ENCODE data around the gene S100A8. TPM values are rescaled to one million over a fixed set of nuclear protein-coding genes. Genes with fewer than 3 reads are reported as not detected.

The S100A8 gene
- total RNA-seq, 1 experiment from 2014 or later = 1.4 TPM

DNA sequence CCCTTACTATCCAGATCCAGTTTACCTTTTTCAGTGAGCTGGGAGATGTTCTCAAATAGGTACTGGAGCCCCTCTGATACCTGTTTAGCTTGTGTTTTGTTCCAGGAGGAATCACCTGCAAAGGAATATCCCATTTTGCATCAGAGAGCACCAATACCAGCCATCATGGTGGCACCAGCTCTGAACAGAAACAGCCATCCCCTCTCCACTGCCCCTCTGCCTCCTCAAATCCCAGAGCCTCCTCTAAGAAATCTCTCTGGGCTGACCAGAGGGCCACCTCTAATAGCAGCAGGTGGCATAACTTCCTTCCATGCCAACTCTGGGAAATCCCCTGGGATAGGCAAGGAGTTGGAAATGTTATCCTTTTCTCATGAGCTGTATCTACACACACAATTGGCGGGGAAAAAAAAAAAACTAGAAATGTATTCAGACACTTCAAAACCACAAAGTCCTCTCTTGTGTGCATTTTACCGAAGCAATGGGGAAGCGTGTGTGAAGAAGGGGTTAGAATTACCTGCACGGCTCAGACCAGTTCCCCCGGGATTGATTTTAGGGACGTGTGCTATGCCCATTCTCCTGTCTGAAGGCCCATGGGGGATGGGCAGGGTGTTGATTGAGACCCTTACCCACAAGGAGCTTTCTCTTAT is 44.7 kb downstream of the S100A8 start:
- Histone ChIP-seq H3K27ac (ENCODE audit: low read depth, low read length) (no peak overlapping the region), H3K79me2 (ENCODE audit: insufficient read depth, low read length) (no peaks in the 10 kb centered on the region), H3K9me3 (ENCODE audit: control insufficient read depth in 1 of 2, insufficient read depth in 1 of 2, low read depth in 1 of 2, low read length in 2 of 2) (no peaks in the 10 kb centered on the region), H3K36me3 (ENCODE audit: control insufficient read depth in 1 of 2, insufficient read depth in 2 of 2, low read length in 2 of 2) (no peaks in the 10 kb centered on the region), H3K4me3 (replicated peaks in 1 of 2; ENCODE audit: low read depth in 1 of 2, low read length in 2 of 2) (no peak overlapping the region), H2AFZ (ENCODE audit: low read depth, low read length, poor library complexity, severe bottlenecking) (no peak overlapping the region), H3K27me3 (ENCODE audit: insufficient read depth, low read length) (peaks cover 59% of the 10 kb centered on the region), H3K4me1 (ENCODE audit: control insufficient read depth in 1 of 2, insufficient read depth in 2 of 2, low read length in 2 of 2) (no peaks in the 10 kb centered on the region), H3K9ac (ENCODE audit: low read length) (no peak overlapping the region), H3K9me2 (ENCODE audit: insufficient read depth) (no peaks in the 10 kb centered on the region), H4K20me1 (ENCODE audit: insufficient read depth) (no peaks in the 10 kb centered on the region), H3K4me2 (ENCODE audit: low read length) (no peak overlapping the region)
- ChIA-PET CTCF (no interaction called here), POLR2A (no interaction called here), RAD21 (ENCODE audit: low non-redundant PET in 1 of 2, low total read pairs in 2 of 2, uncharacterized antibody in 2 of 2, unreplicated experiment in 2 of 2) (no interaction called here)
- no peak for ATAC-seq
- intact Hi-C loops (cut with micrococcal nuclease) = no loop called here
- TF ChIP-seq ELF1 (IDR thresholded peaks at IDR 0.05; ENCODE audit: borderline replicate concordance, low read depth) (no peak), RAD21 (IDR thresholded peaks at IDR 0.05; ENCODE audit: low read depth) (no peak), SP1 (IDR thresholded peaks at IDR 0.05; ENCODE audit: low read depth) (no peak), TCF7L2 (IDR thresholded peaks at IDR 0.05; ENCODE audit: borderline replicate concordance, extremely low read depth, insufficient read depth, insufficient read length) (no peak)
- TF ChIP-seq, protein P1, sequence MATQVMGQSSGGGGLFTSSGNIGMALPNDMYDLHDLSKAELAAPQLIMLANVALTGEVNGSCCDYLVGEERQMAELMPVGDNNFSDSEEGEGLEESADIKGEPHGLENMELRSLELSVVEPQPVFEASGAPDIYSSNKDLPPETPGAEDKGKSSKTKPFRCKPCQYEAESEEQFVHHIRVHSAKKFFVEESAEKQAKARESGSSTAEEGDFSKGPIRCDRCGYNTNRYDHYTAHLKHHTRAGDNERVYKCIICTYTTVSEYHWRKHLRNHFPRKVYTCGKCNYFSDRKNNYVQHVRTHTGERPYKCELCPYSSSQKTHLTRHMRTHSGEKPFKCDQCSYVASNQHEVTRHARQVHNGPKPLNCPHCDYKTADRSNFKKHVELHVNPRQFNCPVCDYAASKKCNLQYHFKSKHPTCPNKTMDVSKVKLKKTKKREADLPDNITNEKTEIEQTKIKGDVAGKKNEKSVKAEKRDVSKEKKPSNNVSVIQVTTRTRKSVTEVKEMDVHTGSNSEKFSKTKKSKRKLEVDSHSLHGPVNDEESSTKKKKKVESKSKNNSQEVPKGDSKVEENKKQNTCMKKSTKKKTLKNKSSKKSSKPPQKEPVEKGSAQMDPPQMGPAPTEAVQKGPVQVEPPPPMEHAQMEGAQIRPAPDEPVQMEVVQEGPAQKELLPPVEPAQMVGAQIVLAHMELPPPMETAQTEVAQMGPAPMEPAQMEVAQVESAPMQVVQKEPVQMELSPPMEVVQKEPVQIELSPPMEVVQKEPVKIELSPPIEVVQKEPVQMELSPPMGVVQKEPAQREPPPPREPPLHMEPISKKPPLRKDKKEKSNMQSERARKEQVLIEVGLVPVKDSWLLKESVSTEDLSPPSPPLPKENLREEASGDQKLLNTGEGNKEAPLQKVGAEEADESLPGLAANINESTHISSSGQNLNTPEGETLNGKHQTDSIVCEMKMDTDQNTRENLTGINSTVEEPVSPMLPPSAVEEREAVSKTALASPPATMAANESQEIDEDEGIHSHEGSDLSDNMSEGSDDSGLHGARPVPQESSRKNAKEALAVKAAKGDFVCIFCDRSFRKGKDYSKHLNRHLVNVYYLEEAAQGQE (IDR thresholded peaks at IDR 0.05; ENCODE audit: low read depth) = no peak
- BruUV-seq (replicated peaks) = no TSS peak
- no peak for DNase-seq (ENCODE audit: low read depth, low spot score)

All from HCT116 (cell line).